NT2/D1 (cell line): ENCODE measurements around the gene RPS6KA2.

Experiments used
- DNase-seq: peaks from one replicate; pipeline ENCODE4 v3.0.0-alpha.2; 2011; ENCODE audit warnings: low read depth, low spot score
- H3K27me3 ChIP-seq: 2 replicates; pipeline ENCODE4 v1.6.0; 2011; ENCODE audit warnings: mild to moderate bottlenecking; ENCODE audit not compliant: insufficient read length, insufficient read depth
- H3K36me3 ChIP-seq: 2 replicates; pipeline ENCODE4 v1.6.1; 2011; ENCODE audit warnings: mild to moderate bottlenecking, low read length, mixed read lengths; ENCODE audit not compliant: insufficient read depth, insufficient read length
- H3K4me1 ChIP-seq: 2 replicates; pipeline ENCODE4 v1.5.1; 2011; ENCODE audit not compliant: insufficient read depth, insufficient read length
- H3K4me3 ChIP-seq: 2 replicates; pipeline ENCODE4 v1.5.1; 2011; ENCODE audit warnings: low read depth; ENCODE audit not compliant: insufficient read length
- H3K9ac ChIP-seq: 2 replicates; pipeline ENCODE4 v1.6.0; 2011; ENCODE audit warnings: low read depth; ENCODE audit not compliant: insufficient read length
- H3K9me3 ChIP-seq: 2 replicates; pipeline ENCODE4 v1.5.1; 2011; ENCODE audit warnings: mild to moderate bottlenecking, low read length; ENCODE audit not compliant: insufficient read depth
- SUZ12 ChIP-seq: IDR thresholded peaks from 2 replicates; pipeline ENCODE4 v1.6.1; 2011; ENCODE audit not compliant: insufficient read length, insufficient read depth; ENCODE audit errors: extremely low read depth
- YY1 ChIP-seq: IDR thresholded peaks from 2 replicates; pipeline ENCODE4 v1.6.1; 2011; ENCODE audit not compliant: insufficient read length, insufficient read depth
- ZNF274 ChIP-seq: IDR thresholded peaks from 2 replicates; pipeline ENCODE4 v1.6.1; 2011; ENCODE audit warnings: mild to moderate bottlenecking, low read depth, low read length

RPS6KA2 gene

GRCh38 chr6:166523782-166524559, 103.1 kb downstream of the RPS6KA2 start:
- Histone ChIP-seq H3K9me3 (no peaks in the 10 kb centered on the region), H3K27me3 (no peaks in the 10 kb centered on the region), H3K4me3 (no peak overlapping the region)

GRCh38 chr6:166520905-166521834, 105.9 kb downstream of the RPS6KA2 start:
- H3K9me3 ChIP-seq, result peaks cover 6% of the 10 kb centered on the region; the same call in 1 of the 2 replicates
- no peaks in the 10 kb centered on the region for H3K4me1 ChIP-seq
- H3K36me3 ChIP-seq, result no peaks in the 10 kb centered on the region
- TF ChIP-seq ZNF274 (no peak), YY1 (no peak), SUZ12 (no peak)
- H3K27me3 ChIP-seq, result no peaks in the 10 kb centered on the region
- DNase-seq, result no peak
- H3K4me3 ChIP-seq, result no peak overlapping the region
- no peak overlapping the region for H3K9ac ChIP-seq

More at GRCh38 chr6:166523782-166524559, 103.1 kb downstream of the RPS6KA2 start:
- Histone ChIP-seq H3K9ac (no peak overlapping the region), H3K36me3 (no peaks in the 10 kb centered on the region), H3K4me1 (peaks cover 3% of the 10 kb centered on the region)
- TF ChIP-seq ZNF274 (no peak), YY1 (no peak), SUZ12 (no peak)
- no peak for DNase-seq

- no peak overlapping the region for H3K4me3 ChIP-seq
- no peaks in the 10 kb centered on the region for H3K27me3 ChIP-seq
- peaks cover 6% of the 10 kb centered on the region; the same call in 1 of the 2 replicates for H3K9me3 ChIP-seq
- DNase-seq, result no peak
- TF ChIP-seq YY1 (no peak), SUZ12 (no peak), ZNF274 (no peak)
- H3K4me1 ChIP-seq, result peaks cover 8% of the 10 kb centered on the region
- H3K36me3 ChIP-seq, result no peaks in the 10 kb centered on the region
- no peak overlapping the region for H3K9ac ChIP-seq
Measured at GRCh38 chr6:166516251-166516884, 110.7 kb downstream of the RPS6KA2 start.

GRCh38 chr6:166515072-166515810, 111.8 kb downstream of the RPS6KA2 start:
- no peak for TF ChIP-seq SUZ12
- TF ChIP-seq ZNF274, result no peak
- no peak for TF ChIP-seq YY1
- Histone ChIP-seq H3K9ac (no peak overlapping the region), H3K9me3 (peaks cover 6% of the 10 kb centered on the region; the same call in 1 of the 2 replicates), H3K36me3 (no peaks in the 10 kb centered on the region), H3K4me1 (peaks cover 8% of the 10 kb centered on the region), H3K4me3 (no peak overlapping the region), H3K27me3 (no peaks in the 10 kb centered on the region)
- DNase-seq, result no peak

GRCh38 chr6:166514196-166514595, 112.9 kb downstream of the RPS6KA2 start:
- Histone ChIP-seq H3K36me3 (no peaks in the 10 kb centered on the region), H3K27me3 (no peaks in the 10 kb centered on the region), H3K9me3 (peaks cover 6% of the 10 kb centered on the region; the same call in 1 of the 2 replicates), H3K4me1 (peaks cover 8% of the 10 kb centered on the region), H3K4me3 (no peak overlapping the region), H3K9ac (no peak overlapping the region)
- DNase-seq, result no peak
- no peak for TF ChIP-seq SUZ12
- TF ChIP-seq YY1, result no peak
- TF ChIP-seq ZNF274, result no peak

GRCh38 chr6:166512567-166512966, 114.5 kb downstream of the RPS6KA2 start:
- Histone ChIP-seq H3K4me3 (no peak overlapping the region), H3K9me3 (no peaks in the 10 kb centered on the region; the same call in 1 of the 2 replicates), H3K27me3 (no peaks in the 10 kb centered on the region), H3K4me1 (peaks cover 16% of the 10 kb centered on the region), H3K36me3 (no peaks in the 10 kb centered on the region), H3K9ac (no peak overlapping the region)
- no peak for TF ChIP-seq YY1
- TF ChIP-seq ZNF274, result no peak
- TF ChIP-seq SUZ12, result no peak
- no peak for DNase-seq
